ENCODE data around the gene PPA1. TPM values are rescaled to one million over a fixed set of nuclear protein-coding genes. Genes with fewer than 3 reads are reported as not detected.
A peak's percentile ranks its signal among the peaks of the same experiment; 100 is the strongest.

PPA1 gene
- total RNA-seq, 1 experiment from 2014 or later, result 351 TPM

GRCh38 chr10:70190581-70190980 lies 42.6 kb downstream of the PPA1 start:
- no peaks in the 10 kb centered on the region for H3K9me3 ChIP-seq (ENCODE audit: low read depth, low read length, poor library complexity, severe bottlenecking)

GRCh38 chr10:70190102-70190501 lies 43.1 kb downstream of the PPA1 start:
- intact Hi-C loops (cut with micrococcal nuclease; ENCODE audit: unreplicated experiment), result no loop called here
- Histone ChIP-seq H3K27me3 (replicated peaks; ENCODE audit: insufficient read depth, low read depth, low read length, poor library complexity) (no peaks in the 10 kb centered on the region), H3K27ac (ENCODE audit: low read depth, low read length, poor library complexity, severe bottlenecking) (no peak overlapping the region), H3K4me3 (ENCODE audit: low read depth, low read length, poor library complexity, severe bottlenecking) (no peak overlapping the region), H3K9me3 (ENCODE audit: low read depth, low read length, poor library complexity, severe bottlenecking) (no peaks in the 10 kb centered on the region), H3K36me3 (ENCODE audit: insufficient read depth, low read length, poor library complexity, severe bottlenecking) (no peaks in the 10 kb centered on the region), H3K4me1 (ENCODE audit: insufficient read depth, low read length, poor library complexity, severe bottlenecking) (peaks cover 22% of the 10 kb centered on the region)
- TF ChIP-seq EZH2 (IDR thresholded peaks at IDR 0.05; ENCODE audit: borderline replicate concordance, low read depth, low read length, poor library complexity, severe bottlenecking), result no peak
- TF ChIP-seq CTCF (conservative IDR thresholded peaks at IDR 0.05; ENCODE audit: low read depth, low read length), result no peak
- CTCF ChIA-PET, result no interaction called here
- POLR2A ChIA-PET (ENCODE audit: low non-redundant PET), result no interaction called here
- BruUV-seq (replicated peaks), result no TSS peak
- no peak for DNase-seq (ENCODE audit: low spot score)

More at GRCh38 chr10:70190581-70190980, 42.6 kb downstream of the PPA1 start:
- Histone ChIP-seq H3K4me3 (ENCODE audit: low read depth, low read length, poor library complexity, severe bottlenecking) (no peak overlapping the region), H3K27me3 (replicated peaks; ENCODE audit: insufficient read depth, low read depth, low read length, poor library complexity) (no peaks in the 10 kb centered on the region), H3K4me1 (ENCODE audit: insufficient read depth, low read length, poor library complexity, severe bottlenecking) (peaks cover 22% of the 10 kb centered on the region), H3K27ac (ENCODE audit: low read depth, low read length, poor library complexity, severe bottlenecking) (no peak overlapping the region), H3K36me3 (ENCODE audit: insufficient read depth, low read length, poor library complexity, severe bottlenecking) (no peaks in the 10 kb centered on the region)
- ChIA-PET CTCF (interaction anchor here (0.7 kb wide), 1 partner anchor 217 kb away, joined by 4 read pairs; no protein-coding TSS in a partner anchor), POLR2A (ENCODE audit: low non-redundant PET) (interaction anchor here (0.7 kb wide), 1 partner anchor 51 kb away, joined by 4 read pairs; no protein-coding TSS in a partner anchor)
- DNase-seq (ENCODE audit: low spot score), result peak; percentile 29
- TF ChIP-seq CTCF (conservative IDR thresholded peaks at IDR 0.05; ENCODE audit: low read depth, low read length) (no peak), EZH2 (IDR thresholded peaks at IDR 0.05; ENCODE audit: borderline replicate concordance, low read depth, low read length, poor library complexity, severe bottlenecking) (no peak)
- intact Hi-C loops (cut with micrococcal nuclease; ENCODE audit: unreplicated experiment), result no loop called here
- BruUV-seq (replicated peaks), result no TSS peak

GRCh38 chr10:70188768-70189167 lies 44.5 kb downstream of the PPA1 start:
- no peaks in the 10 kb centered on the region for H3K36me3 ChIP-seq (ENCODE audit: insufficient read depth, low read length, poor library complexity, severe bottlenecking)
- no peaks in the 10 kb centered on the region for H3K9me3 ChIP-seq (ENCODE audit: low read depth, low read length, poor library complexity, severe bottlenecking)
- no peaks in the 10 kb centered on the region for H3K27me3 ChIP-seq (replicated peaks; ENCODE audit: insufficient read depth, low read depth, low read length, poor library complexity)
- H3K4me1 ChIP-seq (ENCODE audit: insufficient read depth, low read length, poor library complexity, severe bottlenecking), result peaks cover 22% of the 10 kb centered on the region
- H3K27ac ChIP-seq (ENCODE audit: low read depth, low read length, poor library complexity, severe bottlenecking), result no peak overlapping the region
- ChIA-PET POLR2A (ENCODE audit: low non-redundant PET) (interaction anchor here (0.7 kb wide), 1 partner anchor 153 kb away, joined by 3 read pairs; no protein-coding TSS in a partner anchor), CTCF (no interaction called here)
- H3K4me3 ChIP-seq (ENCODE audit: low read depth, low read length, poor library complexity, severe bottlenecking), result no peak overlapping the region
- intact Hi-C loops (cut with micrococcal nuclease; ENCODE audit: unreplicated experiment), result no loop called here
- no TSS peak for BruUV-seq (replicated peaks)
- DNase-seq (ENCODE audit: low spot score), result no peak
- TF ChIP-seq CTCF (conservative IDR thresholded peaks at IDR 0.05; ENCODE audit: low read depth, low read length), result no peak
- TF ChIP-seq EZH2 (IDR thresholded peaks at IDR 0.05; ENCODE audit: borderline replicate concordance, low read depth, low read length, poor library complexity, severe bottlenecking), result no peak

Data from A673 (cell line).